Measurements from ENCODE around the gene REEP3. TPM values are rescaled to one million over a fixed set of nuclear protein-coding genes. Genes with fewer than 3 reads are reported as not detected.

REEP3 gene
- total and polyA plus RNA-seq, 2 experiments from 2014 or later, result 69.9 to 72.1 TPM

DNA sequence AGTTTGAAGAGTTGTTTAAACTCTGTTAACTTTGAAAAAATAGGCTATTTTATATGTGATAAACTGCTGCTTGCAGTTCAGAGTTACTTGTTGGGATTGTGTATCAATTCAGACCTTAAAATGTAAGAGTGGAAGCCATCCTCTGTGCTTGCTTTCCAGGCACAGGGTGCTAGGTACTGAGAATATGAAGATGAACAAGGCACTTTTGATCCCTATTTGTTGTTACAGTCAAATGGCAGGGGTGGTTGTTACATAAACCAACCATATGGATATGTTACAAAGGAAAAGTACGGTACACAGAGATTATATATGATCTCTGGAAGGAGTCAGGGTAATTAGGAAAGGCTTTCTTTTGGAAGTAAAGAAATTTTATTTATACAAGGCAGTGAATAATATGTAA, 63.8 kb downstream of the REEP3 start:
- no peaks in the 10 kb centered on the region for H3K9me3 ChIP-seq (ENCODE audit: low read depth)
- no peak for TF ChIP-seq EZH2 (IDR thresholded peaks at IDR 0.05; ENCODE audit: insufficient read depth, poor library complexity, severe bottlenecking)
- no peak for TF ChIP-seq EZH2phosphoT487 (IDR thresholded peaks at IDR 0.05; ENCODE audit: insufficient read depth, low read depth)
- no peak overlapping the region for H3K4me3 ChIP-seq
- H3K9ac ChIP-seq, result no peak overlapping the region
- H3K27me3 ChIP-seq (replicated peaks; ENCODE audit: insufficient read depth), result no peaks in the 10 kb centered on the region
- 100% methylated on average over 1 of the region's 1 CpG for WGBS, 2 experiments (ENCODE audit: low coverage in 1 of 2, low lambda C conversion rate in 2 of 2, missing lambda C conversion rate in 2 of 2)
- H3K9me2 ChIP-seq (ENCODE audit: insufficient read depth), result no peaks in the 10 kb centered on the region
- H4K20me1 ChIP-seq (ENCODE audit: insufficient read depth), result peaks cover 7% of the 10 kb centered on the region; the same call in 1 of the 2 replicates
- H3K36me3 ChIP-seq (ENCODE audit: low read depth), result no peaks in the 10 kb centered on the region
- H3K4me1 ChIP-seq (ENCODE audit: insufficient read depth), result peaks cover 6% of the 10 kb centered on the region; the same call in 1 of the 2 replicates
- H3K79me2 ChIP-seq (ENCODE audit: insufficient read depth), result peaks cover 66% of the 10 kb centered on the region
- DNase-seq, result no peak
- 0 out of 2 replicates have a peak, but pooled peaks cover 5% of the 10 kb centered on the region for H3F3A ChIP-seq (ENCODE audit: insufficient read depth)
- H3K27ac ChIP-seq, result no peak overlapping the region
- in situ Hi-C loops (cut with MboI), result no loop called here
- no peak overlapping the region for H3K4me2 ChIP-seq (ENCODE audit: unreplicated experiment)
- H2AFZ ChIP-seq, result no peak overlapping the region

DNA sequence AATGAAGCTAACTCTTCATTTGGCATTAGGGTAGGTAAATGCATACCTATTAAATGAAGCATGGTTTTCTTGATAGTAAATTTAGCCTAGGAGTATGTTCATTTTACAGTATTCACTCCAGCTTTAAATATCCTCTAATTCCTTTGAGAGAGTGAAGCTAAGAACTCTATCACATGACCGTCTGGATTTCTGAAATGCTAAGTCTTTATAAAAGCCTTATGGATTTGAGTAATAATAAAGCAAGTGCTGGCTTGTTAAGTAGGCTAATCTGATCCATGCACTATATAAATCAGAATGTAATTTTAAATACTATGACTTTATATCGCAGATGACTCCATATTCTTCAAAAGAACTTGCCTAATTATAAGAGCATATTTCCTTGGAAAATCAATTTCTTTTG, 64.8 kb downstream of the REEP3 start:
- Histone ChIP-seq H3K79me2 (ENCODE audit: insufficient read depth) (peaks cover 69% of the 10 kb centered on the region), H3K9me3 (ENCODE audit: low read depth) (no peaks in the 10 kb centered on the region)

DNA sequence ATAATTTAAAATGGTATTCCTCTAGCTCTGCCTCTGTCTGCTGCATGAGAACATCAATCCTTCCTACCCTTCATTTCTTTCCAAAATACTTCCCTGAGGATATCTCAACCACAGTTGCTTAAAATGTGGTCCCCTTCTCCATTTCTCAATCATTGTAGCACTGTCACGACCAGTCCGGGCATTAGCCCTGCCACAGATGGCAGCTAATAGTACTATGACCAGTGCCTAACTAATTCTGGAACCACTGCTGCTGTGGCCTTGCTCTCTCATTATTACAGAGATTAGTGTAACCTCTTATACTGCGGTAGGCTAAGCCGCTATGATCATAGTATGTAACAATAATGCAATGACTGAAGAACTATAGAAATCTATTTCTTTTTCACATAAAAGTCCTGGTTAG, 66.0 kb downstream of the REEP3 start:
- Histone ChIP-seq H3K4me2 (ENCODE audit: unreplicated experiment) (no peak overlapping the region), H3K4me1 (ENCODE audit: insufficient read depth) (peaks cover 6% of the 10 kb centered on the region; the same call in 1 of the 2 replicates), H3K27me3 (replicated peaks; ENCODE audit: insufficient read depth) (no peaks in the 10 kb centered on the region), H3K4me3 (no peak overlapping the region), H4K20me1 (ENCODE audit: insufficient read depth) (peaks cover 7% of the 10 kb centered on the region; the same call in 1 of the 2 replicates), H3K9ac (no peak overlapping the region), H3K36me3 (ENCODE audit: low read depth) (no peaks in the 10 kb centered on the region), H3K9me2 (ENCODE audit: insufficient read depth) (no peaks in the 10 kb centered on the region), H3K79me2 (ENCODE audit: insufficient read depth) (peaks cover 80% of the 10 kb centered on the region), H2AFZ (no peak overlapping the region), H3K27ac (no peak overlapping the region), H3F3A (ENCODE audit: insufficient read depth) (0 out of 2 replicates have a peak, but pooled peaks cover 5% of the 10 kb centered on the region), H3K9me3 (ENCODE audit: low read depth) (no peaks in the 10 kb centered on the region)
- in situ Hi-C loops (cut with MboI), result no loop called here
- 91 to 93% methylated on average over 4 of the region's 4 CpGs for WGBS, 2 experiments (ENCODE audit: low coverage in 1 of 2, low lambda C conversion rate in 2 of 2, missing lambda C conversion rate in 2 of 2)
- TF ChIP-seq EZH2 (IDR thresholded peaks at IDR 0.05; ENCODE audit: insufficient read depth, poor library complexity, severe bottlenecking) (no peak), EZH2phosphoT487 (IDR thresholded peaks at IDR 0.05; ENCODE audit: insufficient read depth, low read depth) (no peak)
- DNase-seq, result no peak

More for the DNA sequence above, 64.8 kb downstream of the REEP3 start:
- Histone ChIP-seq H3F3A (ENCODE audit: insufficient read depth) (0 out of 2 replicates have a peak, but pooled peaks cover 5% of the 10 kb centered on the region), H3K9me2 (ENCODE audit: insufficient read depth) (no peaks in the 10 kb centered on the region), H2AFZ (no peak overlapping the region), H3K4me2 (ENCODE audit: unreplicated experiment) (no peak overlapping the region), H3K27me3 (replicated peaks; ENCODE audit: insufficient read depth) (no peaks in the 10 kb centered on the region), H3K4me1 (ENCODE audit: insufficient read depth) (peaks cover 6% of the 10 kb centered on the region; the same call in 1 of the 2 replicates), H3K4me3 (no peak overlapping the region), H3K9ac (no peak overlapping the region), H3K27ac (no peak overlapping the region), H4K20me1 (ENCODE audit: insufficient read depth) (peaks cover 7% of the 10 kb centered on the region; the same call in 1 of the 2 replicates), H3K36me3 (ENCODE audit: low read depth) (no peaks in the 10 kb centered on the region)
- in situ Hi-C loops (cut with MboI), result no loop called here
- DNase-seq, result no peak
- no peak for TF ChIP-seq EZH2phosphoT487 (IDR thresholded peaks at IDR 0.05; ENCODE audit: insufficient read depth, low read depth)
- TF ChIP-seq EZH2 (IDR thresholded peaks at IDR 0.05; ENCODE audit: insufficient read depth, poor library complexity, severe bottlenecking), result no peak
- WGBS, 2 experiments (ENCODE audit: low coverage in 1 of 2, low lambda C conversion rate in 2 of 2, missing lambda C conversion rate in 2 of 2), result 96 to 97% methylated on average over 2 of the region's 2 CpGs

DNA sequence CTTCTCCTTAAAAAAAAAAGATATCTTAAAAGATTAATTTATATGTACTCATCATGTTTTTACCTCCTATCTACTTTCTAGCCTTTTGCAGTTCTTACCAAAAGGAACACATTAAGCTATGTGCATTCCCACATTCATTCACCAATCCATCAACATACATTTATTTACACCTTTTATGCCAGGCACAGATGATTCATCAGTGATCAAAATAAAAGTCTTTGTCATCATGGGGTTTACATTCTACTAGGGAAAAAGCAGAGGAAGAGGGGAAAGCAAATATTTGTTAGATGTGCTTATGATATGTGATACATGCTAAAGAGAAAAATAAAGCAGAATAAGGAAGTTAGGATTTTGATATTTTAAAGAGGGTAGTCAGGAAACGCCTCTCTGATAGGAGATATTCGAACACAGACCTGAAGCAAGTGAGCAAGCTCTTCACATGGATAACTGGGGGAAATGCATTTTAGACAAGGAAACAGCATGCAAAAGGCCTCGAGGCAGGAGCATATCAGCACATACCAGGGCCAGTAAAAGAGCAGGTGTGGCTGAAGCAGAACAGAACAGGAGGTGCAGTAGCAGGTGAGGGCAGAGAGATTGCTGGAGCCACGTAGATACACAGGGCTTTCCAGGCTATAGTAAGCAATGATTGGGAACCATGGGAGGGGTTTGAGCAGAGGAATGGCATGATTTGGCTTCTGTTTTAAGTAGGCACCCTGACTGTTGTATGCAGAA, 67.4 kb downstream of the REEP3 start:
- no peak overlapping the region for H2AFZ ChIP-seq
- H3K4me2 ChIP-seq (ENCODE audit: unreplicated experiment), result no peak overlapping the region
- H3K27ac ChIP-seq, result no peak overlapping the region
- H3K36me3 ChIP-seq (ENCODE audit: low read depth), result no peaks in the 10 kb centered on the region
- 97 to 100% methylated on average over 4 of the region's 4 CpGs for WGBS, 2 experiments (ENCODE audit: low coverage in 1 of 2, low lambda C conversion rate in 2 of 2, missing lambda C conversion rate in 2 of 2)
- no peaks in the 10 kb centered on the region for H3K27me3 ChIP-seq (replicated peaks; ENCODE audit: insufficient read depth)
- DNase-seq, result peak; percentile 31
- no peak for TF ChIP-seq EZH2 (IDR thresholded peaks at IDR 0.05; ENCODE audit: insufficient read depth, poor library complexity, severe bottlenecking)
- no peak for TF ChIP-seq EZH2phosphoT487 (IDR thresholded peaks at IDR 0.05; ENCODE audit: insufficient read depth, low read depth)
- H3K9me3 ChIP-seq (ENCODE audit: low read depth), result no peaks in the 10 kb centered on the region
- peaks cover 86% of the 10 kb centered on the region for H3K79me2 ChIP-seq (ENCODE audit: insufficient read depth)
- H4K20me1 ChIP-seq (ENCODE audit: insufficient read depth), result peaks cover 7% of the 10 kb centered on the region; the same call in 1 of the 2 replicates
- no peaks in the 10 kb centered on the region for H3K9me2 ChIP-seq (ENCODE audit: insufficient read depth)
- in situ Hi-C loops (cut with MboI), result no loop called here
- H3K4me3 ChIP-seq, result no peak overlapping the region
- no peak overlapping the region for H3K9ac ChIP-seq
- H3K4me1 ChIP-seq (ENCODE audit: insufficient read depth), result peaks cover 6% of the 10 kb centered on the region; the same call in 1 of the 2 replicates
- H3F3A ChIP-seq (ENCODE audit: insufficient read depth), result 0 out of 2 replicates have a peak, but pooled peaks cover 5% of the 10 kb centered on the region
